Ovary (tissue), 9 donors: ENCODE measurements around the gene TUBB3. TPM values are rescaled to one million over a fixed set of nuclear protein-coding genes. Genes with fewer than 3 reads are reported as not detected.

Source experiments
- DNase-seq, 5 donors: peaks; one replicate each; pipeline ENCODE4 v3.0.0-alpha.2; 2019 to 2020
- H3K27ac ChIP-seq, 2 donors: fragments of 200-600 bp; one replicate each; pipeline versions ENCODE4 v1.5.1 to v1.8.0; 2019 to 2022
- H3K27me3 ChIP-seq: fragments of 200-600 bp; one replicate; pipeline ENCODE4 v1.8.0; 2022
- H3K36me3 ChIP-seq: fragments of 200-600 bp; sonication (generic); one replicate; pipeline ENCODE4 v1.5.1; 2019
- H3K4me1 ChIP-seq: one replicate; pipeline ENCODE4 v1.8.1; 2013; ENCODE audit warnings: mild to moderate bottlenecking, moderate library complexity; ENCODE audit not compliant: insufficient read depth
- H3K4me3 ChIP-seq: fragments of 200-600 bp; sonication (generic); one replicate; pipeline ENCODE4 v1.5.1; 2017
- H3K9me3 ChIP-seq, 2 donors: fragments of 200-600 bp in 1 of 2; sonication (generic) in 1 of 2; one replicate each; pipeline versions ENCODE4 v1.5.1 to v1.8.1; 2013 to 2019; ENCODE audit warnings: mild to moderate bottlenecking in 1 of 2, moderate library complexity in 1 of 2
- EP300 ChIP-seq: sonication (generic); formaldehyde crosslinking; IDR thresholded peaks from one replicate; pipeline ENCODE4 v1.6.1; 2017; ENCODE audit warnings: antibody characterized with exemption
- POLR2A ChIP-seq: fragments of 450-650 bp; IDR thresholded peaks from one replicate; pipeline ENCODE4 v1.6.1; 2017; ENCODE audit warnings: antibody characterized with exemption, mild to moderate bottlenecking, moderate library complexity
- WGBS, 3 donors: extraction: QIAGEN DNeasy Blood & Tissue Kit in 1 of 3; methylation state at CpG; one replicate each; pipeline versions ENCODE4 v1.1.5 to v1.1.7; 2013 to 2017; 5-methylcytosine and 5-hydroxymethylcytosine counted together
- intact Hi-C, 4 donors: fragments of 100-400 bp; cut with DNase I; formaldehyde crosslinking; loops; one replicate each; pipeline versions ENCODE4 v1.11.0 to v1.15.1; 2022 to 2023
- polyA plus RNA-seq, 2 donors: library from polyadenylated mRNA; stranded (reverse); fragments of 200-250 nt in 1 of 2; fragments of 350-450 nt in 1 of 2; fragmentation: Illumina TruSeq in 1 of 2; extraction: RNeasy Lipid Tissue Mini Kit (QIAGEN cat#74804) in 1 of 2; gene quantifications; one replicate each; pipeline ENCODE4 v1.2.3, GENCODE V29; 2013 to 2014
- total RNA-seq, 7 donors: library from RNA; depleted of rRNA in 2 of 7; stranded (reverse); fragments of >200 nt in 2 of 7; fragmentation: NEBNext Ultra II Directional in 3 of 7; extraction: Animal tissue kit (Norgen Biotek cat#: 25700) in 3 of 7; gene quantifications; one replicate each; pipeline versions ENCODE4 v1.1.0 to v1.2.4, GENCODE V29; 2016 to 2023
- TF ChIP-seq, protein P1 (sequence below), 3 donors: fragments of 450-650 bp in 2 of 3; fragments of 200-600 bp in 1 of 3; IDR thresholded peaks; one replicate each; pipeline versions ENCODE4 v1.5.1 to v1.8.0; 2016 to 2022; ENCODE audit warnings: antibody characterized with exemption in 3 of 3, mild to moderate bottlenecking in 1 of 3
- donor health status: DM: no; HTN: no; CAD: no; lungs with moderate emphysema.
- donor health status: DM: no; HTN: no; CAD: no.
- donor health status: Bipolar disorder and iron deficiency.
- donor health status: DM: yes; HTN: yes; CAD: no.
- donor health status: DM: no; HTN: no; CAD: no.
- donor health status: DM: yes; HTN: yes; CAD: no.

The TUBB3 gene
- total and polyA plus RNA-seq, 9 donors = 0.73 to 22.6 (median 2.5) TPM

- no peak for TF ChIP-seq POLR2A
- no peak for TF ChIP-seq EP300
- TF ChIP-seq, protein P1, sequence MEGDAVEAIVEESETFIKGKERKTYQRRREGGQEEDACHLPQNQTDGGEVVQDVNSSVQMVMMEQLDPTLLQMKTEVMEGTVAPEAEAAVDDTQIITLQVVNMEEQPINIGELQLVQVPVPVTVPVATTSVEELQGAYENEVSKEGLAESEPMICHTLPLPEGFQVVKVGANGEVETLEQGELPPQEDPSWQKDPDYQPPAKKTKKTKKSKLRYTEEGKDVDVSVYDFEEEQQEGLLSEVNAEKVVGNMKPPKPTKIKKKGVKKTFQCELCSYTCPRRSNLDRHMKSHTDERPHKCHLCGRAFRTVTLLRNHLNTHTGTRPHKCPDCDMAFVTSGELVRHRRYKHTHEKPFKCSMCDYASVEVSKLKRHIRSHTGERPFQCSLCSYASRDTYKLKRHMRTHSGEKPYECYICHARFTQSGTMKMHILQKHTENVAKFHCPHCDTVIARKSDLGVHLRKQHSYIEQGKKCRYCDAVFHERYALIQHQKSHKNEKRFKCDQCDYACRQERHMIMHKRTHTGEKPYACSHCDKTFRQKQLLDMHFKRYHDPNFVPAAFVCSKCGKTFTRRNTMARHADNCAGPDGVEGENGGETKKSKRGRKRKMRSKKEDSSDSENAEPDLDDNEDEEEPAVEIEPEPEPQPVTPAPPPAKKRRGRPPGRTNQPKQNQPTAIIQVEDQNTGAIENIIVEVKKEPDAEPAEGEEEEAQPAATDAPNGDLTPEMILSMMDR (IDR thresholded peaks at IDR 0.05) = no peak
- Histone ChIP-seq H3K4me3 (peak overlapping the region; percentile 50), H3K9me3 (no peaks in the 10 kb centered on the region), H3K36me3 (no peaks in the 10 kb centered on the region), H3K27me3 (no peaks in the 10 kb centered on the region), H3K4me1 (peaks cover 14% of the 10 kb centered on the region), H3K27ac (no peak overlapping the region)
- WGBS, 3 donors = 14 to 64% (median 48%) methylated on average over 9 to 55 of the region's 55 CpGs
- intact Hi-C loops = no loop called here
- DNase-seq = peak in 2 of 5 donors; percentile 45 to 48
Observed at GRCh38 chr16:89949121-89949742, 26.1 kb downstream of the TUBB3 start.

- no peak overlapping the region for H3K27ac ChIP-seq
- H3K4me3 ChIP-seq = no peak overlapping the region
- WGBS, 3 donors = 80 to 86% (median 81%) methylated on average over 12 of the region's 12 CpGs
Observed at GRCh38 chr16:89949756-89950155, 26.6 kb downstream of the TUBB3 start.

GRCh38 chr16:89951509-89951908 is 28.4 kb downstream of the TUBB3 start:
- peaks cover 14% of the 10 kb centered on the region for H3K4me1 ChIP-seq
- no peaks in the 10 kb centered on the region for H3K36me3 ChIP-seq
- DNase-seq = no peak
- no peaks in the 10 kb centered on the region for H3K9me3 ChIP-seq
- H3K27me3 ChIP-seq = no peaks in the 10 kb centered on the region
- TF ChIP-seq, protein P1 (IDR thresholded peaks at IDR 0.05) = no peak
- TF ChIP-seq EP300 (no peak), POLR2A (no peak)
- WGBS, 3 donors = 86 to 89% (median 88%) methylated on average over 5 of the region's 5 CpGs
- H3K4me3 ChIP-seq = no peak overlapping the region
- no peak overlapping the region for H3K27ac ChIP-seq
- intact Hi-C loops = no loop called here

More at GRCh38 chr16:89949756-89950155, 26.6 kb downstream of the TUBB3 start:
- Histone ChIP-seq H3K9me3 (no peaks in the 10 kb centered on the region), H3K27me3 (no peaks in the 10 kb centered on the region), H3K36me3 (no peaks in the 10 kb centered on the region), H3K4me1 (peaks cover 14% of the 10 kb centered on the region)
- TF ChIP-seq EP300 (no peak), POLR2A (no peak)
- TF ChIP-seq, protein P1 (IDR thresholded peaks at IDR 0.05) = no peak
- DNase-seq = no peak
- intact Hi-C loops = no loop called here

DNA sequence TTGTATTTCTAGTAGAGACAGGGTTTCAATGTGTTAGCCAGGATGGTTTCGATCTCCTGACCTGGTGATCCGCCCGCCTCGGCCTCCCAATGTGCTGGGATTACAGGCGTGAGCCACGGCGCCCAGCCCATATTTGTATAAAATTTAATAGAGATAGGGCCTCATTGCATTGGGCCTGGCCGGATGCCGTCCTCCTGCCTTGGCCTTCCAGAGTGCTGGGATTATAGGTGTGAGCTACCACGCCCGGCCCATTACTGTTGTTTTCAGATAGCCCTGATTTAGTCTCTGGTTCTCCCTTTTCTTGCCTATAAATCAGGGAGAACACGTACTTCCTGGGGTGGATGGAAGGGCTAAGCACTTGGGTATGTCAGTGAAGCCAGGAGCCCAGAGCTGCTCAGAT is 28.9 kb downstream of the TUBB3 start:
- WGBS, 3 donors = 92 to 94% (median 93%) methylated on average over 12 of the region's 12 CpGs

More for the DNA sequence above, 28.9 kb downstream of the TUBB3 start:
- no peak for TF ChIP-seq POLR2A
- TF ChIP-seq EP300 = no peak
- TF ChIP-seq, protein P1 (IDR thresholded peaks at IDR 0.05) = no peak
- Histone ChIP-seq H3K4me1 (peaks cover 13% of the 10 kb centered on the region), H3K9me3 (no peaks in the 10 kb centered on the region), H3K4me3 (no peak overlapping the region), H3K27me3 (no peaks in the 10 kb centered on the region), H3K27ac (no peak overlapping the region), H3K36me3 (no peaks in the 10 kb centered on the region)
- intact Hi-C loops = no loop called here
- no peak for DNase-seq
